GM12864 (cell line): ENCODE measurements around the gene NTF4.
"Not testable (repeated sequence)": the region's sequence is repeated elsewhere in the genome, so short reads cannot be mapped to it uniquely, and the experiment has no call there.

Source experiments
- DNase-seq: peaks from one replicate; pipeline ENCODE4 v3.0.0-alpha.2; 2011; ENCODE audit warnings: low read depth
- H3K4me3 ChIP-seq: 2 replicates; pipeline ENCODE4 v1.5.1; 2011; ENCODE audit warnings: mild to moderate bottlenecking, low read depth, low read length, control low read depth
- CTCF ChIP-seq: IDR thresholded peaks from 2 replicates; pipeline ENCODE4 v1.5.1; 2011; ENCODE audit warnings: low read depth, mild to moderate bottlenecking, moderate library complexity, low read length, control low read depth, inconsistent platforms; ENCODE audit errors: missing control alignments

NTF4 gene

GRCh38 chr19:49020342-49020741 is 44.3 kb downstream of the NTF4 start:
- no peak for TF ChIP-seq CTCF
- no peak overlapping the region for H3K4me3 ChIP-seq
- no peak for DNase-seq

GRCh38 chr19:49019242-49019932 is 45.2 kb downstream of the NTF4 start:
- DNase-seq: no peak
- peak overlapping the region; percentile 46 for H3K4me3 ChIP-seq
- TF ChIP-seq CTCF: no peak

- not testable (repeated sequence) for DNase-seq
- H3K4me3 ChIP-seq: peak overlapping the region; percentile 44
Observed at GRCh38 chr19:49018388-49019241, 46.0 kb downstream of the NTF4 start.

- peak overlapping the region; percentile 44 for H3K4me3 ChIP-seq
- no peak for DNase-seq
- TF ChIP-seq CTCF: peak; percentile 73
Observed at GRCh38 chr19:49017666-49018351, 46.8 kb downstream of the NTF4 start.

- DNase-seq: no peak
- no peak for TF ChIP-seq CTCF
- peak within 1 kb of the TSS; percentile 44 for H3K4me3 ChIP-seq
Observed at GRCh38 chr19:49017041-49017665, 47.5 kb downstream of the NTF4 start, which contains the start of gene LHB. LHB (minus strand) TSS chr19:49017091; CDS start chr19:49017081, 10 bp downstream.

GRCh38 chr19:49016067-49016839 is 48.4 kb downstream of the NTF4 start:
- no peak for DNase-seq

More at GRCh38 chr19:49016067-49016839, 48.4 kb downstream of the NTF4 start:
- no peak overlapping the region for H3K4me3 ChIP-seq
- TF ChIP-seq CTCF: no peak
